Inferior parietal cortex (tissue), 1 donor: Measurements from ENCODE around the gene PRSS3.
"Not testable (repeated sequence)": the region's sequence is repeated elsewhere in the genome, so short reads cannot be mapped to it uniquely, and the experiment has no call there.

ENCODE experiments used
- DNase-seq: peaks from one replicate; pipeline ENCODE4 v3.0.0-alpha.2; 2016; ENCODE audit errors: extremely low spot score

PRSS3 gene

GRCh38 chr9:33818167-33818846 lies 22.9 kb downstream of the PRSS3 start:
- no peak for DNase-seq

- DNase-seq, result no peak
Measured at GRCh38 chr9:33818847-33819500, 23.6 kb downstream of the PRSS3 start.

DNA sequence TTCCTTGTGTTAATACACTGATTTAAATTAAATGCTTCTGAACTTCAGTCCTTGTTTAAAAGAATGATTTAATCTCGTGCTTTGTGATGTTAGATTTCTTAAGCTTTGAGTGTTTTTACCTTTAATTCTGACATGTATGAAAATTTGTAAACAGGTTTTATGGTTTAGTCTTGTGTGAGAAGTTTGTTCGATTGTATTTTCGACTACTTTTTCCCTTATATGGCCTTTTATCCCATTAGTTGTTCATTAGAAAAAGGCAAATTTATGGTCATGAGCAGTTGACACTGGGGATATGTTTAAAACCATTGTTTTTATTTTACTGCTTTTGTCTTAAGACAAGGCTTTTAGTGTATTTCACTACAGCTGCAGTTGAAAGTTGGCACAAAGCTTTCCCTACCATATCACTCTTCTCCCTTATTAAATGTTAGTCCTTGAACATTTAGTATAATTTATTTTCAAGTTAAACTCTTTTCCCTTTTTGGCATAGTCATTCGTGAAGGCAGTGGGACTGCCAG lies 24.9 kb downstream of the PRSS3 start:
- peak; percentile 33 for DNase-seq

DNA sequence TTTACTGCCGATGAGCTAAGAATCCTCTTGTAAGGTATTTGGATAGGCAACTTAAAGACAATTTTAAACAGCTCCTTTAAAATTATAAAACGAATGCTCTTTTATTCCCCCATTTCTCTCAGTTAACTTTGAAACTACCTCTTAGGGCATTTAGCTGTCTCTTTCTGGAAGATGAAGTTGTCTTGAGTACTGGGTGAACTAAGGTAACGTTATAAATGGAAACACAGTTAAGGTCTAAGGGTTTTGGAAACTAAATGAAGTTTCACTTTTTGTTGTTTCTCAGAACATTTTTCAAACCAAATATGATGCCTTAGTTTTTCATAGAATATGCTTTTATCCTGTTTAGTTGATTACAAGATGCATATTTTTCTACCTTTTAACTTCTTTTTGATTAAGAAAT lies 28.4 kb downstream of the PRSS3 start:
- DNase-seq, result no peak

- DNase-seq, result not testable (repeated sequence)
Measured at GRCh38 chr9:33827285-33827684, 31.9 kb downstream of the PRSS3 start.

- DNase-seq, result not testable (repeated sequence)
Measured at GRCh38 chr9:33829641-33830230, 34.4 kb downstream of the PRSS3 start.

DNA sequence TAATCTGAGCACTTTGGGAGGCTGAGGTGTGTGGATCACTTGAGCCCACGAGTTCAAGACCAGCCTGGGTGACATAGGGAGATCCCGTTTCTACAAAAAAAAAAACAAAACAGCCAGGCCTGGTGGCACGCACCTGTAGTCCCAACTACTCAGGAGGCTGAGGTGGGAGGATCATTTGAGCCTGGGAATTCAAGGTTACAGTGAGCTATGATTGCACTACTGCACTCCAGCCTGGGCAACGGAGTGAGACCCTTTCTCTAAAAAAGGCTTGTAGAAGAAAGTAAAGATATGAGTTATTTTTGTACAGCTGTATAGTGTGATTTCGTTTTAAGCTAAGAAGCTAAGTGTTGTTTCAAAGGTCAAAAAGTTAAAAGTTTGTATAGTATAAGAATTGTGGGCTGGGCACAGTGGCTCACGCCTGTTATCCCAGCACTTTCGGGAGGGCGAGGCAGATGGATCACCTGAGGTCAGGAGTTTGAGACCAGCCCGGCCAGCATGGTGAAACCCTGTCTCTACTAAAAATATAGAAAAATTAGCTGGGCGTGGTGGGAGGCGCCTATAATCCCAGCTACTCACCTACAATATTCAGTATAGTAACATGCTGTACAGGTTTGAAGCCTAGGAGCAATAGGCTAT lies 40.4 kb downstream of the PRSS3 start:
- DNase-seq, result no peak

DNA sequence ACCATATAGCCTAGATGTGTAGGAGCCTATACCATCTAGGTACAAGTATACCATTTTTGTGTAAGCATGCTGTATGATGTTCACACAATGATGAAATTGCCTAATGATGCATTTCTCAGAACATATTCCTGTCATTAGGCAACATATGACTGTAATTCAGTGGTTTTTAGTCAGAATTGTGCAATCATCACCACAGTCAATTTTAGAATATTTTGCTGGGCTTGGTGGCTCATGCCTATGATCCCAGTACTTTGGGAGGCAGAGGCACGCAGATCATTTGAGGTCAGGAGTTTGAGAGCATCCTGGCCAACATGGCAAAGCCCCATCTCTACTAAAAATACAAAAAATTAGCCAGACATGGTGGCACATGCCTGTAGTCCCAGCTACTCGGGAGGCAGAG lies 40.9 kb downstream of the PRSS3 start:
- DNase-seq, result not testable (repeated sequence)

- no peak for DNase-seq
Measured at GRCh38 chr9:33837138-33837537, 41.8 kb downstream of the PRSS3 start.

DNA sequence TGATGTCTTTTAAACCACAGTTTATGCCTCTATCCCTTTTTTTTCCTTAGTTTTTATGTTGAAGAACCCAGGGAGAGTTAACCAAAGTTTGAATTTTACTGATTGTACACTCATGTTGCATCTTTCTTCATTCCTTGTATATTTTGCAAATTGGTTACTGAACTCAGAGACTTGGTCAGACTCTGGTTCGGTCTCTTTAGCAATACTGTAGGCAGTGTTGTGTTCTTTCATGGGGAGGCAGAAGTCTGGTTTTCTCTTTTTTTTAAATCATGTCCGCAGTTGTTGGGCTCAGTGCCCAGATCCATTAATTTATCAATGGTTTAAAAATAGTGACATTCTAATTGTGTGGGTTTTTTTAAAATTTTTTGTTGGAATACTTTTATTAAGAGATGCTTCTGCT lies 45.0 kb downstream of the PRSS3 start:
- DNase-seq, result no peak

- DNase-seq, result no peak
Measured at GRCh38 chr9:33843312-33843961, 48.1 kb downstream of the PRSS3 start.

DNA sequence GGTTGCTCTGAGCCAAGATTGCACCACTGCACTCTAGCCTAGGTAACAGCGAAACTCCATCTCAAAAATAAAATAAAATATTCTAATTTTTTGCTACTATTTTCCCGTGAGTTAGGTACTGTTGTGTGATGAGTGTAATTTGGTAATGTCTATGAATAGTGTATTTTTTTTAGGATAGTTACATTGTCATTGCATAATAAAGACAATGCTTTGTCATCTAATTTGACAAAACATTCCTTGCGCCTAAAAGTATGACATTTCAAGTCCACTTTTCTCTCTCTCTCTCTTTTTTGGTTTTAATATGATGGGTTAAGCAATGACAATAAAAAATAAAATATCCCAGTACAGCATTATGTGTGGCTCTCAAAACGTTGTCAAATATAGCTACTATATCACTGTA lies 50.9 kb downstream of the PRSS3 start:
- no peak for DNase-seq

DNA sequence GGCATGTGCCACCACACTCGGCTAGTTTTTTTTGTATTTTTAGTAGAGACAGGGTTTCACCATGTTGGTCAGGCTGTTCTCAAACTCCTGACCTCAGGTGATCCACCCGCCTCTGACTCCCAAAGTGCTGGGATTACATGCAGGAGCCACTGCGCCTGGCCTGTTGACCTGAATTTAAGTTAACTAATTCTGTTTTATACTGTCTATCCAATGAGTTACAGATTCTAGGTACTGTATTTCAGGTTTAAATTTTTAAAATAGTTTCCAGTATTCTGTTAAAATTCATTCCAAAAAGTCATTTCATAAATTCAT lies 52.5 kb downstream of the PRSS3 start:
- not testable (repeated sequence) for DNase-seq
